Raji (cell line): ENCODE data around the gene NTN3.
A peak's percentile ranks its signal among the peaks of the same experiment; 100 is the strongest.

Experiments used
- POLR2A ChIP-seq: IDR thresholded peaks from 2 replicates; pipeline ENCODE4 v1.6.1; 2011; ENCODE audit warnings: low read depth, low read length, control low read depth; ENCODE audit not compliant: insufficient read depth

NTN3 gene

GRCh38 chr16:2490190-2491105 is 19.4 kb downstream of the NTN3 start:
- TF ChIP-seq POLR2A: no peak

- TF ChIP-seq POLR2A: no peak
Measured at GRCh38 chr16:2492292-2492691, 21.2 kb downstream of the NTN3 start.

DNA sequence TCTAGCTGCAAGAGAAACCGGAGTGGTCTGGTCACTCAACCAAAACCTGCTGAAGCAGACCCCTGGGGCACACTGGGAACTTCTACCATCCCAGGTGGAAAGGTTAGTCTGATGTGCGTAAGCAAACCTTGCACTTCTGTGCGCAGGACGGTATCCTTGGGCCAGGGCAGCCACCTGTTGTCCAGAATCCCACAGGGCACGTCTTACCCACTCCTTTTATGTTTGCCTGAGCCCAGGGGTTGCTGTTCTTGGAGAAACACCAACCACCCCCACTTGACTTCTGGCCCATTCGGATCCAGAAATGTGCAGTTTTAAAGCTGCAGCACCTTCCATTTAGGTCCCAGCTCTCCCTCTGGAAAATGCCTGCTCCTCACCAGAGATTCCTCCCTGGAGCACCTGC is 22.5 kb downstream of the NTN3 start:
- TF ChIP-seq POLR2A: no peak

DNA sequence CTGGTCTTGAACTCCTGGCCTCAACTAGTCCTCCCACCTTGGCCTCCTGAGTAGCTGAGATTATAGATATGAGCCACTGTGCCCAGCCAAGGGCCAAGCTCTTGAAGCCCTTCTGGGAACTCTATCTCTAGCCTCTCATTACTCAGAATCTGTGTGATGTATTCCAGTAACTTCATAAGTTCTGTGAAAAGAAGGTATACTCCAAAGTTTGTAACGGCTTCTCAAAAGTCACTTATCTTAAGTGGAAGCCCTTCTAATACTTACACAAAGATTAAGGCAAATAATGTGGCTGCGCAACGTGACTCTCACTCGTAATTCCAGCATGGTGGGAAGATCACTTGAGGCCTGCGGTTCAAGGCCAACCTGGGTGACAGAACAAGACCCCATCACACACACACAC is 23.5 kb downstream of the NTN3 start:
- no peak for TF ChIP-seq POLR2A

DNA sequence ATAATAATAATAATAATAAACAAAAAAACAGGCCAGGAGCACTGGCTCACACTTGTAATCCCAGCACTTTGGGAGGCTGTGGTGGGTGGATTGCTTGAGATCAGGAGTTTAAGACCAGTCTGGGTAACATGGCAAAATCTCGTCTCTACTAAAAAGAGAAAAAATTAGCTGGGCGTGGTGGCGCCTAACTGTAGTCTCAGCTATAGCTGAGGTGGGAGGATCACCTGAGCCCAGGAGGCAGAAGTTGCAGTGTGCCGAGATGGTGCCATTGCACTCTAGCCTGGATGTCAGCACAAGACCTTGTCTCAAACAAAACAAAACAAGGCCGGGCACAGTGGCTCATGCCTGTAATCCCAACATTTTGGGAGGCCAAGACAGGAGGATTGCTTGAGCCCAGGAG is 23.9 kb downstream of the NTN3 start:
- no peak for TF ChIP-seq POLR2A

GRCh38 chr16:2496223-2497115 is 25.4 kb downstream of the NTN3 start:
- no peak for TF ChIP-seq POLR2A

DNA sequence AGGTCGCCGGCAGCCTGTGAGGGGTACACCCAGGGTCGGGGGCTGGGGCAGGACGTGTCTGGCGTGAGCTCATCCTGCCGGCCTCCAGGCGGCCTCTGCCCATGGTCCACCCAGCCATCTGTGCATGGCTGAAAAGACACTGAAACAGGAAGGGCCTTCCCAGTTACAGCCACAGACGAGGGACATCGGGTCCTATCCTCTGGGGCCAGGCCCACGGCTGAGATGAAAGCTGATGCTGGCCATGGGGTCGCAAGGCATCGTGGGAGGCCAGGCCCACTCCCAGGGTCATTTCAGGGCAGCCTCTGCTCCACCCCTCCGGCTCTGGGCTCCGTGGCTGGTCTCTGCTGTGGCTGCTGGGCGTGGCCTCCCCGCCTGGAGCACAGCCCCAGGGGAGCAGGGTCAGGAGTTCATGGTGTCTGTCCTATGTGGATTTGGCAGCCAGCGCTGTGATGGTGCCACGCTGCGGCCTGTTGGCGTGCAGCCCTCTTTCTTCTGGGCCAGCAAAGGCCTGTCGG is 26.1 kb downstream of the NTN3 start:
- no peak for TF ChIP-seq POLR2A

DNA sequence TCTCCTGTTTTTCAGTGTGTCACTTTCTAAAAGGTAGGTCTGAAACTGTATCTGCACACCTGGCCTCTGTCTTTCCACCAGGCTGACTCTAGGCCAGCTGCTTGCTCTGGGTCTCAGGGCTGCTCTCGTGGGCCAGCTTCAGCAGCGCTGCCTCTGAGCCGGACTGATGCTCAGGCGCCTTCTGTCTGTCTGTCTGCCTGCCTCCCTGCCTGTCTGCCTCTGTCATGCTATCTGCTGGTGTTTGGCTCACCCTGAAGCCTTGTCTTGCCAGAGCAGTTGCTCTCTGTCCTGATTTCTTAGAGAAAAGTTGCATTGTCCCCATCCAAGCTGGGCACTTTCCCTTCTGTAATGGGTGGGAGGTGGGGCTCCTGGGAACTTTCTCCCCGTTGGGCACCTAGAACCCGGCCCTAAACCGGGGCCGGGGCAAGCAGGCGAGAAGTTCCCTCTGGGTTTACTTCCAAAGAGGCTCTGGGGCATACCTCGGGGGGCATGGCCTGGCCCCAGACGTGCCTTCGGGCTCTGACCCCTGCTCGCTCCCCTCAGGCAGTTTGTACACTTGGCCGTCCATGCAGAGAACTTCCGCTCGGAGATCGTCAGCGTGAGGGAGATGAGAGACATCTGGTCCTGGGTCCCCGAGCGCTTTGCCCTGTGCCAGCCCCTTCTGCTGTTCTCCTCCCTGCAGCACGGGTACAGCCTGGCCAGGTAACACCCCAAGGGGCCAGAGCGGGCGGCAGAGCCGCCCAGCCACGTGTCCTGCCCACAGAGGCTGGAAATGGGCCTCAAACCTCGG is 26.8 kb downstream of the NTN3 start:
- TF ChIP-seq POLR2A: no peak

- TF ChIP-seq POLR2A: no peak
Measured at GRCh38 chr16:2498531-2499253, 27.6 kb downstream of the NTN3 start.

DNA sequence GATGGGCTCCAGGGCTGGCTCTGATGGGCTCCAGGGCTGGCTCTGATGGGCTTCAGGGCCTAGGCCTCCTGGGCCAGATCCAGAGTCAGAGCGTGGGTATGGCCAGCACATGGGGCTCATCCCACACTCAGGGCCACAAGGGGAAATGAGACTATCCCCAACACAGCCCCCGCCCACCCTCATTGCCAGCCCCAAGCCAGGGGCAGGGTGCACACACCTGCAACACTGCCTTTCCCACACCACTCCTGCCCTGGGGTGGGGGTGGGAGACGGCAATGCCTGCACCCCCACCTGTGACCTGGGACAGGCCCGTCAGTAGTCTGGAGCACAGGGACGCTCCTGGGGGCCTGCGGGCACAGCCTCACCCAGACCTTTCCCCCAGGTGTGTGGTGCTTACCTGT is 28.4 kb downstream of the NTN3 start:
- TF ChIP-seq POLR2A: no peak

- no peak for TF ChIP-seq POLR2A
Measured at GRCh38 chr16:2499890-2500429, 28.9 kb downstream of the NTN3 start.

GRCh38 chr16:2500430-2500917 is 29.4 kb downstream of the NTN3 start:
- TF ChIP-seq POLR2A: no peak

GRCh38 chr16:2500918-2501750 is 30.0 kb downstream of the NTN3 start:
- peak; percentile 35; the same call in 1 of the 2 replicates for TF ChIP-seq POLR2A
